NCI-H2107 (cell line): Measurements from ENCODE around the gene MAPKAP1.
"Not testable (repeated sequence)": the region's sequence is repeated elsewhere in the genome, so short reads cannot be mapped to it uniquely, and the experiment has no call there.

Experiments used
- DNase-seq: peaks from one replicate; lab custom pipeline; 2025; lab: John Stamatoyannopoulos, UW

The MAPKAP1 gene

GRCh38 chr9:125730168-125730567 is 23.2 kb upstream of the MAPKAP1 start:
- DNase-seq = no peak

DNA sequence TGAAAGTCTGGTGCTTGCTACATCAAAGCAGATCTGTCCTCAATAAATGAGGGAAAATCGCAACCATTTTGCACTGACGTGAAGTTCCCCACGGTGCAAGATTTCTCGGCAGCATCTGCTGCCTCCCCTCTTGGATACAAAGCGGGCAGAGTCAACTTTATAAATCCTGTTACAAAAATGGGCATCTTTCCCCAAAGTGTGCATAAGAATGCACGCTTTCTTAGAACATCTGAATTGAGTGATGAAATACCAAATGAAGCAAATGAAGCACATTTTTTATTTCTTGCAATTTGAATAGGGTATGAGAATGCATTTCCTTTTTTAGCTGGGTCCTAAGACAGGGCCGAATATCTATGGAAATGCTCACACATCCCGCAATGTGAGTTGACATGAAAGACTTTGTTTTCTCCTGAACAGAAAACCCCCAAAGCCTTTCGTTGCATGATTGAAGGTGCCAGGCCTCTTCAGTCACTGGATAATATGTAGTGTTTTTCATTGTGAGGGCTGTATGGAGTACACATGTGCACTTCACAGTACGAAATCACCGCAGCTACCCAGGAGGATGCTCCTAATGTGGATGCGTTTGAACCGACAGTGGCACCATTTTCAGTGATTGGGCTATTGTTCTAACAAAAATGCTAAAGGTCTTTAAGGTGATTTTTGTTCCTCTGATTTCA is 19.6 kb upstream of the MAPKAP1 start:
- DNase-seq = no peak

DNA sequence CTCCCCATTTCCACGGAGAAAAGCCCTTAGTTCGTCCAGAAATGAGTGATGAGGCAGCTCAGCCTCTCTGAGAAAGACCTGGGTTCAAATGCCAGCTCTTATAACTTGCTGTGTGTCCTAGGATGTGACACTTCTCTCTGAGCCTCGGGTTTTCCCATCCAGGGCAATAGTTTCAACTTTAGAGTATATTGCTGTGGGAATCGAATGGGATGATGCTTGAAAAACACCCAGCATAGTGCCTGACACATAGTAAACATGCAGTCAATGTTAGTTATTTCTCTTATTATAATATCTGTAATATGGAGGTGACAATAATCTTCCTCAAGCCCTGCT is 430 bp upstream of the MAPKAP1 start:
- no peak for DNase-seq

DNA sequence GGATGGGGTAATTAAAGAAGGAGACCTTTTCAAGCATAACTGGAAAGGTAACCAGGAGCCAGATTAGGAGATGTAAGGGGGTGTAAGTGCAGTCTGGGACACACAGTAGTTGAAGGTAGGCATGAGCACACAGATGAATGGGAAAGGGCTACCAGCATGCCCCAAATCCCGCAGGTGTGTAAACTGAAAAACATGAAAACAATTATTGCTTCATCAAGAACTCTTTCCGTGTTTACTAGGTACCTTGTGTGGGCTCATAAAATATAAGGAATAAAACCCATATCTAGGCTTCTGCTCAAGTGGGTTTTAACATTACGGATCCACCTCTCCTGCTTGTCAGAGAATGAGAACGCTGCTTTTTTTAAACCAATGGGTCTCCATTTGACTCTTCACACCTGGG is 1.1 kb downstream of the MAPKAP1 start:
- no peak for DNase-seq

GRCh38 chr9:125703662-125704061 is 3.3 kb downstream of the MAPKAP1 start:
- DNase-seq = no peak

- no peak for DNase-seq
Measured at GRCh38 chr9:125701351-125701750, 5.7 kb downstream of the MAPKAP1 start.

- no peak for DNase-seq
Measured at GRCh38 chr9:125700791-125701190, 6.2 kb downstream of the MAPKAP1 start.

DNA sequence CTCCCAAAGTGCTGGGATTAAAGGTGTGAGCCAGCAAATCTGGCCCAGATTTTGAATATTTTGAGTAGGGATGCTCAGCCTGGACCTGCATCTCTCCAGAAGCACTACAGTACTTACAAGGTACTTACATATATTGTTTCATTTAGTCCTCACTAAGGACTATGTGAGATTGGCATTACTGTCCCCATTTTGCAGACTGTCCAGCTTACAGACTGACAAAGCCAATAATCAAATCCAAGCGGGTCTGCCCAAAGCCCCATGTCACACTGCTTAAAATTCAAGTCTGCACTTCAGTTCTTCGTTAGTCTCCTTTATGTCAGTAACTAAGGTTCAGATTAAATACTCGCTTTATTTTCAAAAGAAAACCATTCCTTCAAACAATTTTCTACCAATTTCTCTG is 7.1 kb downstream of the MAPKAP1 start:
- DNase-seq = no peak

DNA sequence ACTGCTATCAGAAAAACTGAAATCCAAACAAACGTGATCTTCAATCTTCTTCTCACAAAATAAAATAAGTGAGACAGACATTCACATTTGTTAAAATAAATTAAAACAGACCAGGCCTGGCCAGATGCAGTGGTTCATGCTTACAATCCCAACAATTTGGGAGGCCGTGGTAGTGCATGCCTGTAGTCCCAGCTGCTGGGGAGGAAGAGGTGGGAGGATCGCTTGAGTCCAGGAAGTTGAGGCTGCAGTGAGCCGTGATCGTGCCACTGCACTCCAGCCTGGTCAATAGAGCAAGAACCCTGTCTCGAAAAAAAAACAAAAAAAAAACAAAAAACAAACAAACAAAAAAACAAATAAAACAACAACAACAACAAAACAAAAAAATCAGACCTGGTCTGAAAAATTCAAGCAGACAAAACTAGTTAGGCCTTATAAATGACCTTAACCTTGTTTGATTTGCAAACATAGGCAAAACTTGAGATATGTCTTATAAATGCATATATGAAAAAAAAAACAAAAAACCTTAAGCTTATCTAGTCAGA is 10.8 kb downstream of the MAPKAP1 start:
- no peak for DNase-seq

DNA sequence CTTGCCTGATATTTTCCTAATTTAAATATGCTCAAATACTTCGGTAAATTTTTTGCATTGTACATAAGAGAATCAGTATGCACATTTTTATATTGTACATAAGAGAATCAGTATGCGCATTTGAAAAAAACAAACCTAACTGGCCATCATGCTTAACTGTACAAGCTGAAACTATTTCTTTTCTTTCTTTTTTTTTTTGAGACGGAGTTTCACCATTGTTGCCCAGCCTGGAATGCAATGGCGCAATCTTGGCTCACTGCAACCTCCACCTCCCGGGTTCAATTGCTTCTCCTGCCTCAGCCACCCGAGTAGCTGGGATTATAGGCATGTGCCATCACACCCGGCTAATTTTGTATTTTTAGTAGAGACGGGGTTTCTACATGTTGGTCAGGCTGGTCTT is 11.5 kb downstream of the MAPKAP1 start:
- DNase-seq = not testable (repeated sequence)

GRCh38 chr9:125694478-125694877 is 12.5 kb downstream of the MAPKAP1 start:
- no peak for DNase-seq

- DNase-seq = not testable (repeated sequence)
Measured at GRCh38 chr9:125693492-125693891, 13.5 kb downstream of the MAPKAP1 start.

DNA sequence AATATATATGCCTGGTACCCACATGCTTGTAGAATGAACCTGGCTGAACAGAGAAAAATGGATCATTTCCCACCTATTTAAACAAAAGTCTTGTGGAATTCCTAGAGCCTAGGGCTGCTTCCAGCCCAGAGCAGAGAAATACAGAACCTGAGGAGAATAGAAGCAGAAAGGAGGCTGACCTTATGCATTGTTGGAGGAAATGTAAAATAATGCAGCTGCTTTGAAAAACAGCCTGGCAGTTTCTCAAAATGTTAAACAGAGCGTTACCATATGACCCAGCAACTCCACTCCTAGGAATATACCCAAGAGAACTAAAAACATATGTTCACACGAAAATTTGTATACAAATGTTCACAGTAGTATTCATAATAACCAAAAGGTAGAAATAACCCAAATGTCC is 15.1 kb downstream of the MAPKAP1 start:
- no peak for DNase-seq

GRCh38 chr9:125690679-125691078 is 16.3 kb downstream of the MAPKAP1 start:
- DNase-seq = no peak

DNA sequence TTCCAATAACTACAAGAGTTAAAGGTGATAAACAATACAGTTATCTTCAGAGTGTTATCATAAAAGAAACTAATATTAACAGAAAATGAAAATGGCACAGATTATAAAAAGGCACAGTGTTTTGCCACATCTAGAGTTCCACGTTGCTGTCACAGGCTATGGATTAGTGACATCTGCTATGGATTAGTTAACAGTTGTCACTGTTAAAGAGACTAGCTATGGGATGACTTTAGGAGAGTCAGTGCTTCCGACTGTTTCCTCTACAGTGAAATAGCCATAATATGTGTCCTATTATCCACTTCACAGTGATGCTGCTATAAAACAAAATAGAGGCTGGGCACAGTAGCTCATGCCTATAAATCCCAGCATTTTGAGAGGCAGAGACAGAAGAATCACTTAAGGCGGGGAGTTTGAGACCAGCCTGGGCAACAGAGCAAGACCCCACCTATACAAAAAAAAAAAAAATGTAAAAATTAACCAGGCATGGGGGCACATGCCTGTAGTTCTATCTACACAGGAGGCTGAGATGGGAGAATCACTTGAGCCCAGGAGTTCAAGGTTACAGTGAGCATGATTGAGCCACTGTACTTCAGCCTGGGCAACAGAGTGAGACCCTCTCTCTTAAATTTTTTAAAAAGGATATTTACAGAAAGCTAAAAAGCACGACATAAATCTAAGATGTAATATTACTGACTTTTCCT is 19.7 kb downstream of the MAPKAP1 start:
- no peak for DNase-seq

DNA sequence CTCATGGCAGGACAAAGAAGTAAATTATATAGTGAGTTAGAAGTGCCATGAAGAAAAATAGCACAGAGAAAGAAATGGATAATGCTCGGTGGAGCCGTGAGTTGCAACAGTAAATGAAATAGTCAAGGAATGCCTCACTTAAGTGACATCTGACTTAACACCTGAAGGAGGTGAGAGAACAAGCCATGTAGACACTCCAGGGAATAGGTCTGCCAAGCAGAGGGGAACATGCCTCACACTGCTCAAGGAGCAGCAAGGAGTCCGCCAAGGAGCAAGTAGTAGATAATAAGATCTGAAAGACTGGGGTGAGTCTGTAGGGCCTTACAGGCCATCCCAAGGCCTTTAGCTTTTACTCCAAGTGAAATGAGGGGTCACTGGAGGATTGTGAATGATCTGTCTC is 21.8 kb downstream of the MAPKAP1 start:
- DNase-seq = no peak

DNA sequence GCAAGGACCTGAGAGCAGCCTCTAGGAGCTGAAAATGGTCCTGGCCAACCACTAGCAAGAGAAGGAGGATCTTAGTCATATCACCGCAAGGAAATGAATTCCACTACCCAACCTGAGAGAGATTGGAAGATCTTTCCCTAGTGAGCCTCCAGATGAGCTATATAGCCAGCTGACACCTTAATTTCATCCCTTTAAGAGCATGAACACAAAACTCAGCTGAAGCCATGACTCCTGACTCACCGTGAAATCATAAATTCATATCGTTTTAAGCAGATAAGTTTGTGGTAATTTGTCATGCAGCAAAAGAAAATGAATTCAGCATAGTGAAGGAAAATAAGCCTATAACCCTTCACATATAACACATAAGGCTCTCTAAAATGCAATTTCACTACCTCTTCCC is 23.5 kb downstream of the MAPKAP1 start:
- DNase-seq = no peak

DNA sequence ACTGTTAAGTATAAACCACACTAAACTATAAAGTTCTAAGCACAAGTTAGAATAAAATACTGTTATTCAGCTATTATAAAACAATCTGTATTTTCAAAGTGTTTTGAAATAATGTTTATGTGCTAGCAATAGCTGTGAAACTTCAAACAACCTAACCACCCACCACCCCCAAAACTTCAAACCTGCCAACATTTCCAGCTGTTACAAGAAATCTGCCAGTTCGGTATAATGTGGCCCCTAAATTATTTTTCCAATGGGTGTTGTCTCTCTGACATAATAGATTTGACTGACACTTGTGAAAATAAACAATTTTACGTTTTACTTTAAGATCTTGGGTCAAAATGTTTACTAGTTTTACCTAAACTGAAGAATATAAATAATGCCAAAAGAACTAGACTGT is 24.7 kb downstream of the MAPKAP1 start:
- DNase-seq = no peak

DNA sequence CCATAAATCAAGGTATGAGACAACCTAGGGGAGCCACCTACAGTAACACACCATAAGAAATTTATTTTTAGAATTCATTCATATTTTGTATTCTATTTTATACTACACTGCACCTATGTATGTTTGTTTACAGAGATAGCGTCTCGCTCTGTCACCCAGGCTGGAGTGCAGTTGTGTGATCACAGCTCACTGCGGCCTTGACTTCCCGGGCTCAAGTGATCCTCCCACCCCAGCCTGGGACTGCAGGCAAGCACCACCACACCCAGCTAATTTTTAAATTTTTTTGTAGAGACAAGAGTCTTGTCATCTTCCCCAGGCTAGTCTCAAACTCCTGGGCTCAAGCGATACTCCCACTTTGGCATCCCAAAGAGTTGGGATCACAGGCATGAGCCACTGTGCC is 25.4 kb downstream of the MAPKAP1 start:
- DNase-seq = no peak

- no peak for DNase-seq
Measured at GRCh38 chr9:125681086-125681622, 25.9 kb downstream of the MAPKAP1 start.

- no peak for DNase-seq
Measured at GRCh38 chr9:125680445-125680844, 26.6 kb downstream of the MAPKAP1 start.

GRCh38 chr9:125679597-125680189 is 27.3 kb downstream of the MAPKAP1 start:
- DNase-seq = no peak
